ENCODE data around the gene C11orf42. TPM values are rescaled to one million over a fixed set of nuclear protein-coding genes. Genes with fewer than 3 reads are reported as not detected.

C11orf42 gene
- total RNA-seq, 1 experiment from 2014 or later = not detected

GRCh38 chr11:6249770-6250555, 44.6 kb downstream of the C11orf42 start:
- DNase-seq (ENCODE audit: low spot score) = no peak
- in situ Hi-C loops (cut with HindIII; ENCODE audit: low sequenced_read_pairs) = no loop called here

GRCh38 chr11:6251120-6251733, 45.9 kb downstream of the C11orf42 start:
- peak; percentile 89 for DNase-seq (ENCODE audit: low spot score)
- in situ Hi-C loops (cut with HindIII; ENCODE audit: low sequenced_read_pairs) = no loop called here

GRCh38 chr11:6251990-6252473, 46.7 kb downstream of the C11orf42 start:
- in situ Hi-C loops (cut with HindIII; ENCODE audit: low sequenced_read_pairs) = no loop called here

GRCh38 chr11:6253197-6253596, 47.8 kb downstream of the C11orf42 start:
- in situ Hi-C loops (cut with HindIII; ENCODE audit: low sequenced_read_pairs) = no loop called here
- no peak for DNase-seq (ENCODE audit: low spot score)

More at GRCh38 chr11:6251990-6252473, 46.7 kb downstream of the C11orf42 start:
- peak; percentile 62 for DNase-seq (ENCODE audit: low spot score)

GRCh38 chr11:6258141-6258540, 52.8 kb downstream of the C11orf42 start:
- peak; percentile 65 for DNase-seq (ENCODE audit: low spot score)
- in situ Hi-C loops (cut with HindIII; ENCODE audit: low sequenced_read_pairs) = no loop called here

GRCh38 chr11:6258571-6259081, 53.3 kb downstream of the C11orf42 start:
- peak; percentile 60 for DNase-seq (ENCODE audit: low spot score)

GRCh38 chr11:6260207-6260726, 54.9 kb downstream of the C11orf42 start:
- DNase-seq (ENCODE audit: low spot score) = peak; percentile 62
- in situ Hi-C loops (cut with HindIII; ENCODE audit: low sequenced_read_pairs) = no loop called here

More at GRCh38 chr11:6258571-6259081, 53.3 kb downstream of the C11orf42 start:
- in situ Hi-C loops (cut with HindIII; ENCODE audit: low sequenced_read_pairs) = no loop called here

Other genes with a start within 250 kb of the C11orf42 start
- gene OR56A5, start 237.1 kb upstream of the C11orf42 start, total RNA-seq (2014; rRNA removed; shearing (Covaris generic)) = not detected in 2 replicates
- gene OR52L1, start 218.6 kb upstream of the C11orf42 start, total RNA-seq (2014; rRNA removed; shearing (Covaris generic)) = not detected in 2 replicates
- gene OR56A4, start 198.6 kb upstream of the C11orf42 start, total RNA-seq (2014; rRNA removed; shearing (Covaris generic)) = not detected in 2 replicates
- not detected in 2 replicates for gene OR56A1, start 174.8 kb upstream of the C11orf42 start, total RNA-seq (2014; rRNA removed; shearing (Covaris generic))
- gene OR56B4, start 97.9 kb upstream of the C11orf42 start, total RNA-seq (2014; rRNA removed; shearing (Covaris generic)) = not detected in 2 replicates
- gene OR52B2, start 35.2 kb upstream of the C11orf42 start, total RNA-seq (2014; rRNA removed; shearing (Covaris generic)) = not detected in 2 replicates
- gene OR52W1, start 6.3 kb upstream of the C11orf42 start, total RNA-seq (2014; rRNA removed; shearing (Covaris generic)) = not detected in 2 replicates
- 16.1 and 38.0 TPM in 2 replicates for gene FHIP1B, start 29.1 kb downstream of the C11orf42 start, total RNA-seq (2014; rRNA removed; shearing (Covaris generic))
- not detected in 2 replicates for gene CNGA4, start 33.5 kb downstream of the C11orf42 start, total RNA-seq (2014; rRNA removed; shearing (Covaris generic))
- gene CCKBR, start 54.3 kb downstream of the C11orf42 start, total RNA-seq (2014; rRNA removed; shearing (Covaris generic)) = not detected in 2 replicates
- gene CAVIN3, start 114.9 kb downstream of the C11orf42 start, total RNA-seq (2014; rRNA removed; shearing (Covaris generic)) = 59.5 and 60.8 TPM in 2 replicates
- 7.3 and 14.1 TPM in 2 replicates for gene SMPD1, start 184.9 kb downstream of the C11orf42 start, total RNA-seq (2014; rRNA removed; shearing (Covaris generic))
- 41.4 and 44.6 TPM in 2 replicates for gene APBB1, start 213.5 kb downstream of the C11orf42 start, total RNA-seq (2014; rRNA removed; shearing (Covaris generic))
- not detected in 2 replicates for gene HPX, start 235.4 kb downstream of the C11orf42 start, total RNA-seq (2014; rRNA removed; shearing (Covaris generic))